Colonic mucosa (tissue), 4 donors: ENCODE data around the gene RASGEF1C. TPM values are rescaled to one million over a fixed set of nuclear protein-coding genes. Genes with fewer than 3 reads are reported as not detected.

ENCODE experiments used
- DNase-seq: peaks from one replicate; pipeline ENCODE4 v3.0.0-alpha.2; 2020
- H3K27ac ChIP-seq: fragments of 200-600 bp; one replicate; pipeline ENCODE4 v1.8.0; 2021
- H3K27me3 ChIP-seq: fragments of 200-600 bp; one replicate; pipeline ENCODE4 v1.8.0; 2021
- H3K36me3 ChIP-seq: fragments of 200-600 bp; one replicate; pipeline ENCODE4 v1.8.0; 2021
- H3K4me1 ChIP-seq: fragments of 200-600 bp; one replicate; pipeline ENCODE4 v1.8.0; 2021; ENCODE audit warnings: mild to moderate bottlenecking
- H3K4me3 ChIP-seq: fragments of 200-600 bp; one replicate; pipeline ENCODE4 v1.8.0; 2021
- H3K9ac ChIP-seq, 2 donors: one replicate each; pipeline ENCODE4 v1.7.0; 2013; ENCODE audit warnings: control low read depth in 2 of 2, low read depth in 2 of 2, low read length in 2 of 2
- H3K9me3 ChIP-seq: fragments of 200-600 bp; one replicate; pipeline ENCODE4 v1.8.0; 2021
- CTCF ChIP-seq: fragments of 200-600 bp; IDR thresholded peaks from one replicate; pipeline ENCODE4 v1.8.0; 2022; ENCODE audit warnings: antibody characterized with exemption, mild to moderate bottlenecking
- intact Hi-C: fragments of 100-400 bp; cut with DNase I; formaldehyde crosslinking; loops from one replicate; pipeline ENCODE4 v1.14.1; 2022
- total RNA-seq, 2 donors: library from RNA; stranded (reverse); fragmentation: NEBNext Ultra II Directional in 1 of 2; extraction: Animal tissue kit (Norgen Biotek cat#: 25700) in 1 of 2; gene quantifications; one replicate each; pipeline ENCODE4 v1.2.1, GENCODE V29; 2021
- donor health status: healthy.
- donor health status: DM: no; HTN: no; CAD: no.
- donor health status: DM: no; HTN: no; CAD: no.

RASGEF1C gene
- total RNA-seq, 2 donors from 2014 or later = 0.85 TPM; not detected in 1

GRCh38 chr5:180241600-180241999 is 32.6 kb upstream of the RASGEF1C start:
- Histone ChIP-seq H3K27me3 (no peaks in the 10 kb centered on the region), H3K9me3 (no peaks in the 10 kb centered on the region), H3K9ac (no peak overlapping the region), H3K4me3 (no peak overlapping the region), H3K4me1 (no peaks in the 10 kb centered on the region), H3K36me3 (no peaks in the 10 kb centered on the region), H3K27ac (no peak overlapping the region)
- DNase-seq = no peak
- intact Hi-C loops = no loop called here
- TF ChIP-seq CTCF = no peak

- Histone ChIP-seq H3K27me3 (no peaks in the 10 kb centered on the region), H3K27ac (no peak overlapping the region), H3K9me3 (no peaks in the 10 kb centered on the region), H3K9ac (no peak overlapping the region), H3K36me3 (no peaks in the 10 kb centered on the region), H3K4me1 (no peaks in the 10 kb centered on the region), H3K4me3 (no peak overlapping the region)
- no peak for DNase-seq
- TF ChIP-seq CTCF = no peak
- intact Hi-C loops = no loop called here
Observed at GRCh38 chr5:180238631-180239030, 29.6 kb upstream of the RASGEF1C start.

- no peak overlapping the region for H3K4me3 ChIP-seq
- no peaks in the 10 kb centered on the region for H3K9me3 ChIP-seq
- intact Hi-C loops = no loop called here
- no peak overlapping the region for H3K27ac ChIP-seq
- H3K4me1 ChIP-seq = no peaks in the 10 kb centered on the region
- H3K9ac ChIP-seq = no peak overlapping the region
- no peak for DNase-seq
- no peaks in the 10 kb centered on the region for H3K36me3 ChIP-seq
- TF ChIP-seq CTCF = no peak
- H3K27me3 ChIP-seq = no peaks in the 10 kb centered on the region
Observed at GRCh38 chr5:180235846-180236245, 26.8 kb upstream of the RASGEF1C start.

GRCh38 chr5:180235077-180235476 is 26.1 kb upstream of the RASGEF1C start:
- Histone ChIP-seq H3K27me3 (no peaks in the 10 kb centered on the region), H3K4me3 (no peak overlapping the region), H3K4me1 (no peaks in the 10 kb centered on the region), H3K9ac (no peak overlapping the region), H3K9me3 (no peaks in the 10 kb centered on the region), H3K27ac (no peak overlapping the region), H3K36me3 (no peaks in the 10 kb centered on the region)
- no peak for DNase-seq
- no peak for TF ChIP-seq CTCF
- intact Hi-C loops = no loop called here

- intact Hi-C loops = no loop called here
- no peaks in the 10 kb centered on the region for H3K4me1 ChIP-seq
- H3K36me3 ChIP-seq = no peaks in the 10 kb centered on the region
- H3K27me3 ChIP-seq = no peaks in the 10 kb centered on the region
- H3K9me3 ChIP-seq = no peaks in the 10 kb centered on the region
- no peak overlapping the region for H3K4me3 ChIP-seq
- H3K9ac ChIP-seq = no peak overlapping the region
- no peak for TF ChIP-seq CTCF
- no peak overlapping the region for H3K27ac ChIP-seq
- no peak for DNase-seq
Observed at GRCh38 chr5:180234271-180234670, 25.3 kb upstream of the RASGEF1C start.

GRCh38 chr5:180233729-180234128 is 24.7 kb upstream of the RASGEF1C start:
- intact Hi-C loops = no loop called here
- H3K36me3 ChIP-seq = no peaks in the 10 kb centered on the region
- H3K9me3 ChIP-seq = no peaks in the 10 kb centered on the region

More at GRCh38 chr5:180233729-180234128, 24.7 kb upstream of the RASGEF1C start:
- Histone ChIP-seq H3K4me3 (no peak overlapping the region), H3K27me3 (no peaks in the 10 kb centered on the region), H3K4me1 (no peaks in the 10 kb centered on the region), H3K27ac (no peak overlapping the region), H3K9ac (no peak overlapping the region)
- no peak for DNase-seq
- no peak for TF ChIP-seq CTCF
